KOPT-K1 (cell line): ENCODE data around the gene TMEM178B.

ENCODE experiments used
- H3K27ac ChIP-seq: fragments of 200-600 bp; sonication (generic); 2 replicates; pipeline ENCODE4 v1.5.1; 2016; ENCODE audit warnings: antibody characterized with exemption, mild to moderate bottlenecking, low read depth, low read length; ENCODE audit not compliant: poor library complexity, severe bottlenecking
- H3K36me3 ChIP-seq: fragments of 200-600 bp; sonication (generic); 2 replicates; pipeline ENCODE4 v1.5.1; 2017; ENCODE audit warnings: antibody characterized with exemption, mild to moderate bottlenecking, low read length, moderate library complexity; ENCODE audit not compliant: insufficient read depth
- H3K9me3 ChIP-seq: fragments of 200-600 bp; sonication (generic); 2 replicates; pipeline ENCODE4 v1.5.1; 2017; ENCODE audit warnings: antibody characterized with exemption, low read length, mild to moderate bottlenecking; ENCODE audit not compliant: insufficient read depth, poor library complexity, severe bottlenecking

TMEM178B gene

DNA sequence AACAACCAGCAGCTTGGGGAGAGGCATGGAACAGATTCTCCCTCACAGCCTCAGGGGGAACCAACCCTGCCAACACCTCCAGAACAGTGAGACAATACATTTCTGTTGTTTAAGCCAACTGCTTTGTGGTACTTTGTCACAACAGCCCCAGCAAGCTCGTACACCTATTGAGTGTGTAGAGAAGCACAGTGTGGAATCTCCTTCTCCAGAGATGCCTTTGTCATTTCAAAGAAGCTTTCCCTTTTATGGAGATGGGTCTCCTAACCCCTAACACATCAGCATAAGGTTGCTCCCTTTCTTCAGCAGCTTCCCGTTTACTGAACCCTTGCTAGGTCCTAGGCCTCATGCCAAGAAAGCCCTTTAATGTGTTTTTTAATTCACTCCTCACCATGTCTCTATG lies 416.6 kb downstream of the TMEM178B start:
- no peak overlapping the region for H3K27ac ChIP-seq
- H3K9me3 ChIP-seq = no peaks in the 10 kb centered on the region
- H3K36me3 ChIP-seq = no peaks in the 10 kb centered on the region

DNA sequence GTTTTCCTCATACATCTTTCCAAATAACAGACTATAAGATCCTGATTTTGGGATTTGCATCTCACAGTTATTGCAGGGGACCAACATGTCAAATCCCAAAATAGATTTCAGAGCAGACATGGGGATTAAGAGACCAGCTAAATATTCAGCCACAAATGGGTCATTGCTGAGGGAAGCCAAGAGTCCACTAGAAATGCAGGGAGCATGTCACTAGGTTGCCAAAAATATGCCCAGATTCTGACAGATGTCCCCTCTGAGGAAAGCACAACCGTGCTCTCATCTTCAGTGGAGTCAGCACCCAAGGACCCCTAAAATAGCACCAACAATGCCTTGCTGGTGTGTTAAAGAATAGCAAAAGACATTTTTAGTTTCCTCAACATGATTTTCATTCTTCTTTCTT lies 421.2 kb downstream of the TMEM178B start:
- H3K9me3 ChIP-seq = no peaks in the 10 kb centered on the region
- no peaks in the 10 kb centered on the region for H3K36me3 ChIP-seq
- H3K27ac ChIP-seq = no peak overlapping the region

DNA sequence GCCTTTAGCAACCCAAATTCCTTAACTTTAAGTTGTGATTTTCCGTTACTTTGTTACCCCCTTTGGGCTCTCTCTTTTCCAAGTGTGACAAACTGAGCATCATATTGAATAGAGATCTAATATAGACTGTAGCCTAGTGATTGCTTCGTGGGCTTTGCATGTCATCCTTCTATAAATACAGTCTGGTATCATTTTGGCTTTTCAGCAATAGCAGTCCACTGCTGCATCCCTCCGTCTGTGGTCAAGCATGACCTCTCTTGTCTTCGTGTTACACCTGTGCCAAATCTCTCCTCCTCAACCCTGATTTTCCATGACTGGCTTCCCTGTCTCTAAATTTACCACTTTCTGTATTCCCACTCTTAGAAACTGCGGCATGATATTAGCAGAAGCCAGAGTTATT lies 423.5 kb downstream of the TMEM178B start:
- H3K36me3 ChIP-seq = no peaks in the 10 kb centered on the region
- H3K9me3 ChIP-seq = no peaks in the 10 kb centered on the region

DNA sequence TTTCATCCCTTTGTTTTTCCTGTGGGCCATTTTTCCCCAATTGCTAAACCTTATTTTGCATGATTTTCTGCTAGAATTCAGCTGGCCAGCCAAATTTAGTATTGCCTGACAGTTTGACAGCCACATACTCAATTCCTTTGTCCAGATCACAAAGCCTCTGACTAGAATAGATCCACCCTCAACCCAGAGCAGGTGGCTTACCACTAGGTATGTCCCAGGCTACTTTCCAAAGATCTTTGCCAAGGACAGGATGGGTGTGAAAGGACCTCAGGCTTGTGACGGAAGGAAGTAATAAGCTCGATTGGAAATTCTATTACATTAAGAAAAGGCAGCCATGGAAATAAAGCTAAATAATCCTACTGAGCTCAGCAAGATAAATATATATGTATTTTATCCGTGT lies 426.7 kb downstream of the TMEM178B start:
- no peaks in the 10 kb centered on the region for H3K36me3 ChIP-seq
- H3K27ac ChIP-seq = no peak overlapping the region

More for the DNA sequence above, 423.5 kb downstream of the TMEM178B start:
- H3K27ac ChIP-seq = no peak overlapping the region

DNA sequence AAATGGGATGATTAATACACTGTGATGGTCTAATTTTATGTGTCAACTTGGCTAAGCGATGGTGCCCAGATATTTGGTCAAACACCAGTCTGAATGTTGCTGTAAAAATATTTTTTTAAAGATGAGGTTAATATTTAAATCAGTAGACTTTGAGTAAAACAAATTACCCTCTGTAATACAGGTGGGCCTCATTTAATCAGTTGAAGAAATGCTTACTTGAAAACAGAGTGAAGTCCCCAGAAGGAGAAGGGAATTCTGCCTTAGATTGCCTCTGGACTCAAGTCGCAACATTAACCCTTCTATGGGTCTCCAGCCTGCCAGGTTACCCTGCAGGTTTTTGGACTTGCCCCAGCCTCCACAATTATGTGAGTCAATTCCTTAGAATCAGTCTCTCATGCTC lies 427.6 kb downstream of the TMEM178B start:
- H3K9me3 ChIP-seq = no peaks in the 10 kb centered on the region
- H3K27ac ChIP-seq = no peak overlapping the region
- no peaks in the 10 kb centered on the region for H3K36me3 ChIP-seq

More for the DNA sequence above, 426.7 kb downstream of the TMEM178B start:
- H3K9me3 ChIP-seq = no peaks in the 10 kb centered on the region

DNA sequence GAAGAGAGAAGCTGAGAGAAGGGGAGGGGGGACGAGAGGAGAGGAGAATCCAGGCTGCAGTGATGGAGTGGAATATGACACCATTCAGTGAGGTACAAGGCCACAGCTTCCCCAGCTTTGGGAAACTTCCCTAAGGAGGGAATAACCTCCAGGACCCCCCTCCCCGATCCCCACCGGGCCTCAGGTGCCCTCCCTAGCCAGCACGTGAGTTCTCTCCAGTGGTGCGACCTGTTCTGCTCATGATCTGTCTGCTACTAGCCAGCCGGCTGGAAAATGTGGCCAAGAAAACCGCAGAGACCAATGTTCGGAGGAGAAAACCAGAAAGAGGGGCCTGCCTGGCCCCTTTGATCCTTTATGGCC lies 437.4 kb downstream of the TMEM178B start:
- Histone ChIP-seq H3K36me3 (no peaks in the 10 kb centered on the region), H3K27ac (no peak overlapping the region), H3K9me3 (peaks cover 21% of the 10 kb centered on the region)

DNA sequence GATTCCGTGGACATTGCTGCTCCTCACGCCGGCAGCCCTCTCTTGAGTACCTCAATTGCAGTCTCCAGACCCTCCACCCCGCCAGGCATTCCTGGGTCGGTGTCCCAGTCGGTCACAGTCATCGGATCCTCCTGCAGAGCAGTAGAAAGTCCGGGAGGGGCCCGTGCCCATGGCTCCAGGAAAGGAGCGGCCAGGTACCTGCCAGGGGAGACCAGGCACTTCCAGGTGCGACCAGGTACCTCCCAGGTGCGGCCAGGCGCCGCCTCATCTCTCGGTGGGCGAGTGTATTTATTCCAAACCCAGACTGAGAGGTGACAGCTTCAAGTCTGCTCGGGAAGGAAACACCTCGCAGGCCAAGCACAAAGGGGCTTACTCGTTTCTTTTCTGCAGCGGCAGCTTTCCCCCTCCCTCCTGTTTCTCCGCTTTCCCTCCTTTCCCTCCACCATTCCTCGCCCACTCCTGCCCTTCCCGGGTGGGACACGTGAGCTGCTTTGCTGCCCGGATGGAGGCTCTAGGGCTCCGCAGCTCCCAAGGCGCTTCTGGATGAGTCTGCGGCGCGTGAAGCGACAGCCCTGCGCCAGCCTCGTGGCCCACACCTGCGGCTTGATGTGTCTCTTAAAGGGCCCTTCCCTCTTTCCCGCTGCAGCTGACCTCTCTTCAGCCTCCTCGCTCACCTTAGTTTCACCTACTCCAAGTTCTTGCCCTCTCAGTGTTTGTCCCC lies 438.0 kb downstream of the TMEM178B start:
- Histone ChIP-seq H3K36me3 (no peaks in the 10 kb centered on the region), H3K27ac (no peak overlapping the region), H3K9me3 (peaks cover 21% of the 10 kb centered on the region)

DNA sequence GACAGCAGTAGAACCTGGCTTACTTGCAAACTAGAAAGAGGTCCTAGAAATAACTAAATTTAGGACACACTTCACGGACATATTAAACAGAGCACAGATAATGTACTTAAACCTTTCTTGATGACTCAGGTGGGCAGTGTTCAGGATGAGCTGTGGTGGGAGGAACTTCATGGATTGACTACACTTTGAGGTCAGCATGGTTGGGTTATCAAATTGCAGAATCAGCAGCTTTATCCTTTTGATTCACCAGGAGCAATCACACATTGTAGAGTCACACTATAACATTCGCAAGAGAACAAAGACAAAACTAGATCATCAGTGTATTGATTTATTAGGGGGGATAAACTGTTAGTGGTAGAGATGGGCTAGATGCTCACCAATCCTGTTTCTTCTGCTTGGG lies 438.7 kb downstream of the TMEM178B start:
- no peaks in the 10 kb centered on the region for H3K36me3 ChIP-seq
- H3K27ac ChIP-seq = no peak overlapping the region
- H3K9me3 ChIP-seq = peaks cover 18% of the 10 kb centered on the region

DNA sequence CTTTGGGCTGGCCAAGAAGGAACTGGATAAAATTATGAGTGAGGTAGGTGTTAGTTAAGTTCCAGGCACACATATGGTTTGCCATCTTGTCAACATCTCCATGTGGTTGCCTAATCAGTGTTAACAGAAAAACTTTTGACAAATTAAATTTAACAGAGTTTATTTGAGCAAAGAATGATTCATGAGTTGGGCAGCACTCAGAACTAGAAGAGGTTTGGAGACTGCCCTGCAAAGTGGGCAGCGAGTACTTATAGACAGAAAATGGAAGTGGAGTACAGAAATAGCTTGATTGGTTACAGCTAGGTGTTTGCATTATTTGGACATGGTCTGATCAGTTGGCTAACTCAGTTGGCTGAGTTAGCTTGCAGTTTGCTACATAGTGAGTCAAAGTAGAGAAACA lies 439.9 kb downstream of the TMEM178B start:
- Histone ChIP-seq H3K36me3 (no peaks in the 10 kb centered on the region), H3K27ac (no peak overlapping the region), H3K9me3 (peaks cover 16% of the 10 kb centered on the region)

DNA sequence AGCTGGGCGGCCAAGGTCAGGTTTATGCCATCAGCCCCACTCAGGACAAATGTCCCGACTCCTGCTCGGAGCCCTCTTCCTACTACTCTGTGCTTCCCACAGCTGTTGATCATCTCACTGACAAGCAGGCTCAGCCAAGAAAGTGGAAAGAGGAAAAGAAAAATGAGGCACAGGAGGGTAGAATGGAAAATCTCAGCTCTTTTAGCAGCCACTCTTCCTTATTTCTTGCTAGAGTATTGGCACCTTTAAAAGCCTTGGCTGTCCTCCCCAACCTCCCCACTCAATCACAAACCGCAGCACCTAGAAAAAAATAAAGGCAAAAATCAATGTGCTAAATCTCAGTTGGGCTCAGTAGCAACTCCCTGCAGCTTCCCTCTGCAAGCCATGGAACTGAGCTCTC lies 442.1 kb downstream of the TMEM178B start:
- Histone ChIP-seq H3K27ac (no peak overlapping the region), H3K36me3 (no peaks in the 10 kb centered on the region)

DNA sequence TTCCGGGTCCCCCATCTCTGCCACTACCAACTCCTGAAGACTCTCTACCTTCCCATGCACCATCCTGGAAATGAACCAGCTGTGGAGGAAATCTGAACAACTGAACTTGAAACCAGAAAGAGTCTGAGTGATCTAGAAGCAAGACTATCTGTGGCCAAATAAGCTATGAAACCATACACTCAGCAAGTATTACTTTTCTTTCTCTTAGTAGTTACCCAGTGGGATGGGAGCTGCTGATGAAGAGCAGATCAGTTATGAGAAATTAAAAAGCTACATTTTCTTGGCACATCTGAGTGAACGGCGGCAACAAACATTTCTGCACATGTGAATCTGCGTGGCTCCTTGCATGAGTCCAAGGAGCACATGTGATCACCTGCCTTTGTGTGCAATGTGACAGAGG lies 445.8 kb downstream of the TMEM178B start:
- no peaks in the 10 kb centered on the region for H3K9me3 ChIP-seq
- H3K36me3 ChIP-seq = no peaks in the 10 kb centered on the region
- no peak overlapping the region for H3K27ac ChIP-seq

More for the DNA sequence above, 442.1 kb downstream of the TMEM178B start:
- H3K9me3 ChIP-seq = peaks cover 16% of the 10 kb centered on the region

DNA sequence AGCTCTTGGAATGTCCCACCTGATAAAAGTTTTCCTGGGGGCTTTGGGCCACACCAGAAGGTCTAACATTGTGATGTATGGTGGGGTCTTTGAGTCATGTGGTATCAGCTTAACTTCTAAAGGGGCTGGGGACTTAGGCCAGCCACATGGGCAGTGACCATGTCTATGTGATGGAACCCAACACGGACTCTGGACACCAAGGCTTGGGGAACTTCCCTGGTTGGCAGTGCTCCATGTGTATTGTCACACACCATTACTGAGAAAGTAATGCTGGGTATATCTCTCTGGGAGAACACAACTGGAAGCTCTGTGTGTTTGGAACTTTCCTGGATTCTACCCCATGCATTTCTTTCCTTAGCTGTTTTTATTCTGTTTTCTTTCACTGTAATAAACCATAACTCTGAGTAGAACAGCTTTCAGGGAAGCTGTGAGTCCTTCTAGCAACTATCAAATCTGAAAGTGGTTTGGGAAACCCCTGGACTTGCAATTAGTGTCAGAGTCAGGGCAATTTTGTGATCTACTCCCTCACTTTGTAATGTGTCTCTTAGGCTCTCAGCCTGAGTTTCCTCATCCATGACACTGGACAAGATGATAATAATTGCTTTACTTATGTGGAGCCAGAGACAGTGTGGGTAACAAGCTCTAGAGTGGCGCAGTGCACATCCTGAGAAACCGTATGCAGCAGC lies 448.9 kb downstream of the TMEM178B start:
- H3K9me3 ChIP-seq = no peaks in the 10 kb centered on the region
- H3K36me3 ChIP-seq = no peaks in the 10 kb centered on the region
- H3K27ac ChIP-seq = no peak overlapping the region

DNA sequence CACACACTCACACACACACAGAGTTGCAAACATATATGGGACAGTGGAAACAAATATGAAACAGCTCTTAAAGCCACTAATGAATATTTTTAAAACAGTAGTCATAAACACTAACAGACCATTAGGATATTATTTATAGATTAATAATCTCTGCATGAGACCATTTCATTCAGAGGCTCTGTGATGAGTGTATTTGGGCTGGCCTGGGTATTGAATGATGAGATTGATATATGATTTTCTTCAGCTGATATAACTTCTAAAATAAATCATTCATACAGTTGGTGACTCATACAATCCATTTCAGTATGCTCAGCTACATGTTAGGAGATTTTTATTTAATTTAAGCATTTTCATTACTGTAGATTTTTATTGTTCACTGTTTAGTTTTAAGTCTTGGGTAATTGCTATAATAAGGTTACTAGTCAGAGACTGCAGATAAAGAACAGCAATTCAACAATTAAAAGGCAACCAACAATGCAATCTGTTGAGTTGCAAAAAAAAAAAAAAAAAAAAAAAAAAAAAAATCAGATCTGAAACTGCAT lies 452.2 kb downstream of the TMEM178B start:
- no peaks in the 10 kb centered on the region for H3K36me3 ChIP-seq
- H3K9me3 ChIP-seq = no peaks in the 10 kb centered on the region
- H3K27ac ChIP-seq = no peak overlapping the region

DNA sequence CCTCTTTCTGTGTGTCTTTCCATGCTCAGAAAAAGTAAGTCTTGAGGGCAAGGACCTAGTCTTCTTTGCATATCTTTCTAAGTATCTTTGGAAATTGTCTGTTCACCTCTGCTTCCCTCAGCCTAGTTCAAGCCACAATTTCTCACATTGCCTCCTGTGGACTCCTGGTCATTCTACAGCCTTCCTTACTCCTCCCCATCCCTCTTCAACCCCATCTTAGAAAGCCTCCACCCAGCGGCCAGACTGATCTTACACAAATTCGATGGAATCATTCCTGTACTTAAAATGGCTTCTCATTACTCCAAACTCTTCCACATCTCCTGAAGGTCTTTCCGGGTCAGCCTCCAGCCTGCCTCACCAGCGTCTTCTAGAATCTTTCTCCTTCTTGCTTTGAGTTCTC lies 453.2 kb downstream of the TMEM178B start:
- Histone ChIP-seq H3K9me3 (no peaks in the 10 kb centered on the region), H3K36me3 (no peaks in the 10 kb centered on the region), H3K27ac (no peak overlapping the region)

DNA sequence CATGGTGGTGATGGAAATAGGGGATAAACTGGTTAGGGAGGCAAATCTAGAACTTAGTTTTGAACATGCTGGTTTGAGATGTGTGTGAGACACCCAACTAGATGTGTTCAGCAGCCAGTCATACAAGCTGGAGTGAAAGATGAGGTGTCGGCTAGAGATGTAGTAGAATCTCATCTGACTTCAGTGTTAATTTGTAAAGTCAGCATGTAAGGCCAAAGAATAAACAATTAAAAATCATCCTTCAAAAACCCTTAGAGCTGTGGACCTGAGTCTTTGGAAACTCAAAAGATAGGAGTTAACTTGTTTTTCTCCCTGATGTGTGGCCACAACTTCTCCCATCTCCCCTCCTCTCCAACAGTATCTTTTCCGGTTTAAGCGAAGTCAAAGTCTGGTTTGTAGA lies 454.5 kb downstream of the TMEM178B start:
- Histone ChIP-seq H3K27ac (no peak overlapping the region), H3K9me3 (no peaks in the 10 kb centered on the region), H3K36me3 (no peaks in the 10 kb centered on the region)
